Esophagus squamous epithelium (tissue), 5 donors: Measurements from ENCODE around the gene BICC1. TPM values are rescaled to one million over a fixed set of nuclear protein-coding genes. Genes with fewer than 3 reads are reported as not detected.

Experiments
- DNase-seq: peaks from one replicate; lab custom pipeline; 2025; lab: John Stamatoyannopoulos, UW
- H3K27ac ChIP-seq, 4 donors: fragments of 200-600 bp; sonication (generic); one replicate each; pipeline ENCODE4 v1.5.1; 2016 to 2019; ENCODE audit warnings: mild to moderate bottlenecking in 1 of 4
- H3K27me3 ChIP-seq, 4 donors: fragments of 200-600 bp; sonication (generic); 1 replicate in 3 of 4; 2 replicates in 1 of 4; pipeline versions ENCODE4 v1.5.1 to v1.6.0; 2017 to 2021; ENCODE audit warnings: antibody characterized with exemption in 1 of 4
- H3K36me3 ChIP-seq, 3 donors: fragments of 200-600 bp; sonication (generic); one replicate each; pipeline ENCODE4 v1.5.1; 2016 to 2019
- H3K4me1 ChIP-seq, 3 donors: fragments of 200-600 bp; sonication (generic); one replicate each; pipeline ENCODE4 v1.5.1; 2017 to 2019
- H3K4me3 ChIP-seq, 4 donors: fragments of 200-600 bp; sonication (generic); 1 replicate in 3 of 4; 2 replicates in 1 of 4; pipeline ENCODE4 v1.5.1; 2016 to 2019; ENCODE audit warnings: mild to moderate bottlenecking in 2 of 4, moderate library complexity in 1 of 4
- H3K9me3 ChIP-seq, 3 donors: fragments of 200-600 bp; sonication (generic); one replicate each; pipeline ENCODE4 v1.5.1; 2016 to 2019
- POLR2A ChIP-seq, 4 donors: fragments of 450-650 bp; IDR thresholded peaks; one replicate each; pipeline ENCODE4 v1.6.1; 2017; ENCODE audit warnings: antibody characterized with exemption in 4 of 4, mild to moderate bottlenecking in 4 of 4, moderate library complexity in 3 of 4
- WGBS, 2 donors: methylation state at CpG; one replicate each; pipeline ENCODE4 v1.1.5; 2018; 5-methylcytosine and 5-hydroxymethylcytosine counted together
- intact Hi-C: fragments of 100-400 bp; cut with DNase I; formaldehyde crosslinking; loops from one replicate; pipeline ENCODE4 v1.15.0; 2022
- total RNA-seq, 4 donors: library from RNA; depleted of rRNA; stranded (reverse); fragments of >200 nt; gene quantifications; one replicate each; pipeline ENCODE4 v1.1.0, GENCODE V29; 2016
- TF ChIP-seq, protein P1 (sequence below), 6 experiments: fragments of 450-650 bp in 4 of 6; fragments of 200-600 bp in 2 of 6; sonication (generic) in 2 of 6; IDR thresholded peaks; one replicate each; pipeline ENCODE4 v1.5.1; 2016 to 2019; ENCODE audit warnings: antibody characterized with exemption in 6 of 6, mild to moderate bottlenecking in 4 of 6, moderate library complexity in 4 of 6
- donor health status: DM: yes; HTN: yes; CAD: no.

BICC1 gene
- total RNA-seq, 4 donors from 2014 or later: 0.11 to 8.2 (median 2.0) TPM

DNA sequence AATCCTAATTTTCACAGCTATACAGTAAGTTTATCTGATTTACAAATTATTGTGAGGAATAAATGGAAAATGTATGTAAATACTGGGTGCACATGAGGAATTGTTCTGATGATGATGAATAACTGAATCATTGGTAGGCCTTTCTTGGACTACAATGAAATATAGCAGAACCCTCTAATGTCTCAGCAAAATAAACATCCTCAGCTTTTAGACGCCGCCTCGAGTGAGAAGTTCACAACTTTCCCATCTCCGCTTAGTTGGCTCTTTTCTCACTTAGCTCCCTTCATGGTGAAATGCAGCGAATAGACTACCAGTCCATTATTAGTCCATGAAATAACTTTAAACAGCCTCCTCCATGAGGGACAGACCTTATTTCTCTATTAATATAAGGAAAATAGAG is 182.3 kb downstream of the BICC1 start:
- TF ChIP-seq, protein P1, sequence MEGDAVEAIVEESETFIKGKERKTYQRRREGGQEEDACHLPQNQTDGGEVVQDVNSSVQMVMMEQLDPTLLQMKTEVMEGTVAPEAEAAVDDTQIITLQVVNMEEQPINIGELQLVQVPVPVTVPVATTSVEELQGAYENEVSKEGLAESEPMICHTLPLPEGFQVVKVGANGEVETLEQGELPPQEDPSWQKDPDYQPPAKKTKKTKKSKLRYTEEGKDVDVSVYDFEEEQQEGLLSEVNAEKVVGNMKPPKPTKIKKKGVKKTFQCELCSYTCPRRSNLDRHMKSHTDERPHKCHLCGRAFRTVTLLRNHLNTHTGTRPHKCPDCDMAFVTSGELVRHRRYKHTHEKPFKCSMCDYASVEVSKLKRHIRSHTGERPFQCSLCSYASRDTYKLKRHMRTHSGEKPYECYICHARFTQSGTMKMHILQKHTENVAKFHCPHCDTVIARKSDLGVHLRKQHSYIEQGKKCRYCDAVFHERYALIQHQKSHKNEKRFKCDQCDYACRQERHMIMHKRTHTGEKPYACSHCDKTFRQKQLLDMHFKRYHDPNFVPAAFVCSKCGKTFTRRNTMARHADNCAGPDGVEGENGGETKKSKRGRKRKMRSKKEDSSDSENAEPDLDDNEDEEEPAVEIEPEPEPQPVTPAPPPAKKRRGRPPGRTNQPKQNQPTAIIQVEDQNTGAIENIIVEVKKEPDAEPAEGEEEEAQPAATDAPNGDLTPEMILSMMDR (IDR thresholded peaks at IDR 0.05): no peak
- TF ChIP-seq POLR2A (IDR thresholded peaks at IDR 0.05): no peak
- no peaks in the 10 kb centered on the region for H3K36me3 ChIP-seq
- no peak overlapping the region for H3K27ac ChIP-seq
- no peaks in the 10 kb centered on the region for H3K9me3 ChIP-seq
- intact Hi-C loops: no loop called here
- DNase-seq: no peak
- no peaks in the 10 kb centered on the region for H3K4me1 ChIP-seq
- 57 to 61% methylated on average over 5 of the region's 5 CpGs for WGBS, 2 donors
- H3K27me3 ChIP-seq: no peaks in the 10 kb centered on the region
- no peak overlapping the region for H3K4me3 ChIP-seq

DNA sequence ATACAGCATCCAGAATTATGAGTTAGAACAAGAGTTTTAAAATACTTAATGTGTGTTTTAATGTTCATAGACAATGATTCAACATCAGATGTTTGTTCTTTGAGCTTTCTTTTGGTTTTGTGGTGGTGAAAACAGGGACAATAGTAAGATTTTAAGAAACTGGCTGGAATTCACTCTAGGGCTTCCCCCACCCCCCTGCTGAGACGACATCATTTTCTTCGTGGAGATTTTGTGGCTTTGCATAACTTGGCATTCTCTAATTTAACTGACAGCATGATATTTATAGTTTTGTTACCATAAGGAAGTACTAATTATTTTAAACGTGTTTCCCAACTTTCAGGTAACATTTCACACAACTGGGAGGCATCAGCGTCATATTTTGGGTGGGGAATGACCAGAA is 184.1 kb downstream of the BICC1 start:
- Histone ChIP-seq H3K4me1 (peaks cover 0 to 3% (median 0%) of the 10 kb centered on the region in 3 donors), H3K27me3 (no peaks in the 10 kb centered on the region), H3K27ac (no peak overlapping the region), H3K4me3 (no peak overlapping the region), H3K9me3 (no peaks in the 10 kb centered on the region), H3K36me3 (no peaks in the 10 kb centered on the region)
- 24 to 32% methylated on average over 4 of the region's 4 CpGs for WGBS, 2 donors
- TF ChIP-seq, protein P1 (IDR thresholded peaks at IDR 0.05): no peak
- TF ChIP-seq POLR2A (IDR thresholded peaks at IDR 0.05): no peak
- intact Hi-C loops: no loop called here
- no peak for DNase-seq

DNA sequence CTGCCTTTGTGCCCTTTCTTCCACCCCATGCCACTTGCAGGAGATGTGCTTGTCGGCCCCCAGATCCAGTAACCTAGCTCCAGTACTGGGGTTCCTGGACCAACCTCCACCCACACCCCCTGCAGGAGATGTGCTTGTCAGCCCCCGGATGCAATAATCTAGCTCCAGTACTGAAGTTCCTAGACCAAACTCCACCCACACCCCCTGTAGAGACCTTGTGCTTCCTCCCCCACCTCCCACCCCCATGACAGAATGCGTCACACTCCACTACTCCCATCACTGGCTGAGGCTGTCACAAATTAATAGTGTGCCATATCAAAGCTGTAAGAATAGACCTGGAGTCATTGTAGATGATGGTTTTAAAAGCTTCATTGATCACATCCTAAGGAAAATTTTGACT is 185.0 kb downstream of the BICC1 start:
- DNase-seq: no peak
- intact Hi-C loops: no loop called here
- Histone ChIP-seq H3K4me1 (peaks cover 0 to 6% (median 0%) of the 10 kb centered on the region in 3 donors), H3K9me3 (no peaks in the 10 kb centered on the region), H3K4me3 (no peak overlapping the region), H3K27ac (no peak overlapping the region), H3K36me3 (no peaks in the 10 kb centered on the region), H3K27me3 (no peaks in the 10 kb centered on the region)
- 71 to 88% methylated on average over 1 to 3 of the region's 3 CpGs for WGBS, 2 donors
- TF ChIP-seq, protein P1 (IDR thresholded peaks at IDR 0.05): no peak
- TF ChIP-seq POLR2A (IDR thresholded peaks at IDR 0.05): no peak

DNA sequence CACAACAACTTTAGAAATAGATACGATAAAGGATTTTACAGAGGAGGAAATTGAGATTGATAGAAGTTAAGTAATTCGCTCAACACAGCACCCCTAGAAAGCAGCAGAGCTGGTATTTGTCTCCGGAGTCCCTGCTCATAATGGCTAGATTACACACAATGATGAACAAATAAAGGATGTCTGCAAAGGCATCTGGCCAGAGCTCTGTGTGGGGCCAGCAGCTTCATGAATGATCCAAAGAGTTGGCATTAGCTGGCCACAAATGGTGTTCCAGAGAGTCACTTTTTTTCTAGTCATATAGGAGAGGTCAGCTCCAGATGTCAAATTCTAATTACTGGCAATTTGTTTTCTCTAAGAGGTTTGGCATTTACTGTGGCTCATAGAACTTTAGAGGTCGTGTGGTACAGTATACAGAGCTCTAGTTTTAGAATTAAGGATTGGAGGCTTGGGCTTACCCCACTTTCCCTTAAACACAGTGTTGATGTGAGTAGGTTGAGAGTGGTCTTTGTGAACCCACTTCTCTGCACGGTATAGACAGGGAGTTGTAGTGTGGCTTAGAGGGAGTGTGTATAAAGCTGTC is 186.2 kb downstream of the BICC1 start:
- TF ChIP-seq POLR2A (IDR thresholded peaks at IDR 0.05): no peak
- TF ChIP-seq, protein P1 (IDR thresholded peaks at IDR 0.05): no peak
- peaks cover 0 to 16% (median 0%) of the 10 kb centered on the region in 3 donors for H3K4me1 ChIP-seq
- DNase-seq: no peak
- 62 to 66% methylated on average over 5 of the region's 5 CpGs for WGBS, 2 donors
- no peak overlapping the region for H3K27ac ChIP-seq
- H3K9me3 ChIP-seq: no peaks in the 10 kb centered on the region
- intact Hi-C loops: no loop called here
- no peaks in the 10 kb centered on the region for H3K27me3 ChIP-seq
- H3K36me3 ChIP-seq: no peaks in the 10 kb centered on the region
- H3K4me3 ChIP-seq: no peak overlapping the region

DNA sequence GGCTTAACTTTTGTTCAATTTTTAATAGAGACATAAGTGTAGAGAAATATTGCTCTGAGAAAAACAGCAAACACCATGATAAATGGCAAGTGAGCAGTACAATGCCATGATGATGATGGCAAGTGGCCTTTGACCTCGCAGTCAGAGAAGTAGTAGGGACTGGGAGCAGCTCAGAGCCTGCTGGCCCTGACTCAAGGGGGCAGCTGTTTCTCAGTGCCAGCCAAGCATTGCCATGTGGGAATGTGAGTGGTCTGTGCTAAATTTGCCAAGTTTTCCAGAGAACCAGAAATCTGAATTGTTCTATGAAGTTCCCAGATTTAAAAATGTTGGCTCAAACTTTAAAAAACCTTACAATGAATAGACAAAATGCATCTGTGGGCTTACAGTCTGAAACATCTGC is 187.9 kb downstream of the BICC1 start:
- no peak overlapping the region for H3K4me3 ChIP-seq
- H3K4me1 ChIP-seq: peaks cover 0 to 27% (median 0%) of the 10 kb centered on the region in 3 donors
- WGBS, 2 donors: 50 to 70% methylated on average over 1 of the region's 1 CpG
- H3K9me3 ChIP-seq: no peaks in the 10 kb centered on the region
- no peak for TF ChIP-seq POLR2A (IDR thresholded peaks at IDR 0.05)
- TF ChIP-seq, protein P1 (IDR thresholded peaks at IDR 0.05): no peak
- no peaks in the 10 kb centered on the region for H3K36me3 ChIP-seq
- no peak for DNase-seq
- H3K27ac ChIP-seq: peak overlapping the region in 2 of 4 donors; percentile 58 to 63
- intact Hi-C loops: no loop called here
- no peaks in the 10 kb centered on the region for H3K27me3 ChIP-seq
